ENCODE measurements around the gene CSNK1A1.
"Not testable (repeated sequence)": the region's sequence is repeated elsewhere in the genome, so short reads cannot be mapped to it uniquely, and the experiment has no call there.

Gene CSNK1A1

GRCh38 chr5:149526845-149527590 is 24.2 kb downstream of the CSNK1A1 start:
- no peak for DNase-seq

GRCh38 chr5:149521739-149522685 is 29.2 kb downstream of the CSNK1A1 start:
- no peak for DNase-seq

DNA sequence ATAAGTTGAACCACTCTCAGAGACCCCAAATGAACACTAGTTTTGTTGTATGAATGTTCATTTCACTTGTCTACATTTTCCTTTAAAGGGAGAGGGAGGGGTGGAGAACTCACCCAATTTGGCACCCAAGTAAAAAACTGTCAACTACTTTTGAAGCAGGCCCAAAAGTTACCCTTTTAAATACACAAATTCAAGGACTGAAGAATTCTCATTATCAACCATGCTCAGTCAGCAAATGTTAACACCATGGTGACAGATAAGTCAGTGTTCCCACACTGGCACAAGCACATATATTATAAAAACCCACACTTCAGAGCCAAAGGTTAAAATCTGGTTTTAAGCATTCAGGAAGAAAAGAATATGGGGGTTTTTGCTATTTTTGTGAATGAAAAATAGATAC is 31.6 kb downstream of the CSNK1A1 start:
- no peak for DNase-seq

DNA sequence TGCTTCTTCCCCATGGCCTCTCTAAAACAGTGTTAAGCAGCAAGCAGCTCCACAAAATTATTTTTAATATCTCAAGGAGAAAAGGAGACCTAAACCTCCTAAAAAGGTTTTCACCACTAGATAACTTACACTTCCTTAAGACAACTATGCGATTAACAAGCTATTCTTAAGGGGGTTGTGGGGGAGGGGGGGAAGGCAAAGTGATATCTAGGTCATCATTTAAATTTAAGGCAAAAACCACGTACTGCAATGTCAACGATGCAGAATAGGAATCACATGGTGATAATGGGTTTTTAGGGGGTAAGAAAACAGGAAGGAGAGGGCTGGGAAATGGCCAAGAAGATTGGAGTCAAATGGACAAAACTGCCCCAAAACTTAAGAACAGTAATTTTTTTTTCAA is 32.6 kb downstream of the CSNK1A1 start:
- DNase-seq: no peak

DNA sequence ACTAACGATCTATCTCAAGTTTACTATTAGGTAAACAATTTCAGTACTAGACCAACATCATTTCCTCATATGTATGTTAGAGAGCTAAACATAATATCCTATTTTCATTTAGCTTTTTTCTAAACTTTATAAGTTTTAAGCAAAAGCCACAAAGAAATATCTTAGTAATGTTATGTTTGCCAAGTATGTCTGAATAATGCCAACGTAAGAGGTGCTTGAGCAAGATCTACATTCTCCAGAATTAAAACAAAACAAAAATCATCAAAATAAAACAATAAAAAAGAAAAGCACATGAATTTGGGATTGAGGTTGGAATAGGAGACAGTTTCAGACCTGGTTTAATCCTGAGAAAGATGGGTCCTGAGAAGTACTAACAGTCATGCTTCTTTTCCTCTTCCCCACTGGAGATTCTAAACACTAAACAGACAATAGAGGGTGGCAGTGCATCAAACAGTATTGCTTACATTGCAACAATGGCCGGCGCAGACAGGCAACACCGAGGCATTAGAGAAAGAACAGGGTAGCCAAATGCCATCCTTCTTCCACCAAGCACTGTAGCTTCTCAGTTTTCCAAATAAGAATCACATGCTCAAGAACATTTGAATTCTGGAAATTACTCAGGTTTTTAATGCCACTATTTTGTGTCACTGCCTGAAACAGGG is 33.6 kb downstream of the CSNK1A1 start:
- DNase-seq: no peak

DNA sequence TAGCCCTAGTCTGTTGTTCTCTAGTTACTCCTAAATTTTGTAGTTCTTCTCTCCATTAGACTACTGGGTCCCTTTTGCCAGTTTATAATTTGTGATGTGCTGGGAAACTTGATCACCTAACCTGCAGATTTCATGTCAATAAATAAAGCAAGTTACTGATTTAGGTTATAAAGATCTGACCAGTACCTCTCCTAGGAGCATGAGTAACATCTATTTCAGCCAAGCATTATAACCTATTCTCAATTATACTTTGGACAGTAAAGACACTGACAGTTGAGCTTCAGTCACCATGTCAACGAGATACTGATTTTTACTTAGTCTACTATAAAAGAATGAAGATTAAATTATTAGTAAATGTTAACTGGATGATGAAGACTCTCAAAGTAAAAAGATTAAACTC is 36.7 kb downstream of the CSNK1A1 start:
- no peak for DNase-seq

- DNase-seq: not testable (repeated sequence)
Measured at GRCh38 chr5:149513372-149513947, 37.8 kb downstream of the CSNK1A1 start.

DNA sequence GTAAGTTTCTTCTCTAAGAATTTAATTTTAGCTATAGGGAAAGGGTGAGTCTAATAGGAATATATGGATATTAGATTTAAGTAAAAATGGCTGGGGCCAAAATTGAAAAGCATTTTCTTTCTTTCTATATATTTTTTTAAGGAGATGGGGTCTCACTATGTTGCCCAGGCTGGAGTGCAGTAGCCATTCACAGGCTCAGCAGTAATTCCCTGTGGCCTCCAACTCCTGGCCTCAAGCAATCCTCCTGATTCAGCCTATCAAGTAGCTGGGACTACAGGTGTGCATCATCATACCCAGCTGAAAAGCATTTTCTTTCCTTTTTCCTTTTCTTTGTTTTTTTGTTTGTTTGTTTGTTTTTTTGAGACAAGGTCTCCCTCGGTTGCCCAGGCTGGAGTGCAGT is 41.1 kb downstream of the CSNK1A1 start:
- no peak for DNase-seq

DNA sequence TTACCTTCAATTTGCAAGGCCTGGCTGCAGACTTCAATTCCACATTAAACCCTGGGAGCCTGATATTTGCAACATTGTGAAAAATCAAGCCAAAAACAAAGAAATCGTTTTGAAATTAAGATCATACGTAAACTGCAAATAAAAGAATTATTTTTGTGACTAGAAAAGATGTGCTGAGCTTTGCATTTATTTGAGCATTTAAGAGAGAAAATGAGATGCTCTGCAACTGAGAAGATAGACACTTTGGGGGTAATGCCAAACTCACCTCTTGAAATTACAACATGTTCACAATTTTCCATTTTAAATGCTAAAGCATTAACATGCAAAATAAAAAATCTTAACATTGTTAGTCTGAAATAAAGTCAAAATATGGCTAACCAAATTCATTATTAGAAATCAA is 46.6 kb downstream of the CSNK1A1 start:
- DNase-seq: no peak

DNA sequence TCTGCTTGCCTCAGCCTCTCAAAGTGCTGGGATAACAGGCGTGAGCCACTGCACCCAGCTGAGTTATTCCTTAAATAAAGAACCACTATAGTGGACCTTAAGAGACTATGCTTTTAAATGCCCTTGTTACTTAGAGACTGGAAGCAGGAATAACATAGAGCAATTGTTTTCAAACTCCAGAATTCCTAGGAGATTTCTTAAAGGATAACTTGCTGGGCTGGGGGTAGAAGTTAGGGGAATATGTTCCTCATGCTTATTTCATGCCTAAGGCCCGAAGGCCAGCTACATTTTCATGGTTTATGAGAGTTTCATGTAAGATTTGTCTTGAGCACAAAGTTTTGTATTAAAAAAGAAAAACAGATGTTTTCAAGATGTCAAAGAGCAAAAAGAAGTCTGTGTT is 48.2 kb downstream of the CSNK1A1 start:
- DNase-seq: no peak

DNA sequence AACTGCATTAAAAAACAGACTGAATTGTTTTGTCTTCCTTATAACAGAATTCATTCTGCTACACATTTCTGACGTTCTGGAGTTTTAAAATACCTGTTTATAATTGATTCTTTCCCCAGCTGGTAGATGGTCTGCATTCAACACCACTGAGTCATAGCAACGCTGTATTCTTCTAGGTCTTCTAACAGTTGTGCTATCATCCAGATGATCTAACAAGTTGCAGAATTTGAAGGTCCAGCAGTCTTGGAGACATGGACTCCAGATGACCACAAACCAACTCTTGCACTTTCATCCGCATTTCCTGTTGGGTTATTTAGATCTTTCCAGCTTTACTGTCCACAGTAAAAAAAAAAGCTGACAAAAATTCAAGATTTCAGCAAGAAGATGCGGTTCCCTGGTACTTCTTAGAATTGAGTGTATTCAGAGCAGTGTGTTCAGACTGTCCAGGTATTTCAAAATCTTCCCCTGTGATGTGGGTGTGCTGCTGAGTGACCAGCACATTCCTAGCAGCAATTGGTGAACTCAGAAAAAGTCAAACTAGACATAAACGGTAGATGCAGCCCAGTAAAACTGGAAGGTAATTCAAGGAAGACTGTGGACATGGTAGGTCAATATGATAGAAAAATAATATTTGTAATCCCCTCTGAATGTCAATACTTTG is 50.2 kb downstream of the CSNK1A1 start:
- DNase-seq: no peak

- DNase-seq: no peak
Measured at GRCh38 chr5:149498724-149499336, 52.4 kb downstream of the CSNK1A1 start.

GRCh38 chr5:149497357-149497756 is 53.9 kb downstream of the CSNK1A1 start:
- DNase-seq: no peak

- no peak for DNase-seq
Measured at GRCh38 chr5:149496917-149497316, 54.3 kb downstream of the CSNK1A1 start.

DNA sequence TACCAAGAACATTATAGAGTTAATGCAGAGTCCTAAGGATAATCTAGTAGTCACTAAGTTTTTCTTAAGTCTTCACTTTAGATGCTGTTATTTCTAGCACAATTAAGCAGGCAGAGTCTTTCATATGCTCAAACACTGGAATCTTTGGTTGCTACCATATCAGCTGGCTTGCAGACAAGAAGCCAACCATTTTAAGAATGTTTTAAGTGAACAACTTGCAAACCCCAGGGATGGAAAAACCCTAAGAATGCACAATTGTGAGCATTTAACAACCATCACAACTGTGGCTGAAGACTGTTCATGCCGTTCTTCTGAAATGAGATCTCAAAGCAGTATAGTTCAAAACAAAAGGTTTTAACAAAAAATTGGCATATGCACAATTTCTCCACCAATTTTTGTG is 55.1 kb downstream of the CSNK1A1 start:
- DNase-seq: no peak

- no peak for DNase-seq
Measured at GRCh38 chr5:149495673-149496072, 55.6 kb downstream of the CSNK1A1 start.

DNA sequence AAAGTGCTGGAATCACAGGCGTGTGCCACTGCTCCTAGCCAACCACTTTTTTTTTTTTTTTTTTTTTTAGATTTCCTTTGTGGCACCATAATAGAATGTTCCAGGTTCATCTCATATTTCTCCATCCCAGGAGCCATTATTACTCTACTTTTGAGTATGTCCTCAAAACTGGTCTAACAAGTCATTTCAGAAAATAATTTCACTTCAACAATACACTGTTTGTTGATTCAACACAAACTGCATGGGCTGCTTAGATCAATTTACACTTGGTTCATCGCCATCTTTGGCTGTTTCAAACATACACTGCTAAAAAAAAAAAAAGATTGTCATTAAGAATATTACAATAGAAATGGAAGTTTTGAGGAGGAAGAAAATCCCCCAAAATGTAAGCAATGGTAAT is 57.9 kb downstream of the CSNK1A1 start:
- no peak for DNase-seq

- DNase-seq: no peak
Measured at GRCh38 chr5:149492781-149493180, 58.5 kb downstream of the CSNK1A1 start.

GRCh38 chr5:149490599-149491485 is 60.4 kb downstream of the CSNK1A1 start:
- no peak for DNase-seq

DNA sequence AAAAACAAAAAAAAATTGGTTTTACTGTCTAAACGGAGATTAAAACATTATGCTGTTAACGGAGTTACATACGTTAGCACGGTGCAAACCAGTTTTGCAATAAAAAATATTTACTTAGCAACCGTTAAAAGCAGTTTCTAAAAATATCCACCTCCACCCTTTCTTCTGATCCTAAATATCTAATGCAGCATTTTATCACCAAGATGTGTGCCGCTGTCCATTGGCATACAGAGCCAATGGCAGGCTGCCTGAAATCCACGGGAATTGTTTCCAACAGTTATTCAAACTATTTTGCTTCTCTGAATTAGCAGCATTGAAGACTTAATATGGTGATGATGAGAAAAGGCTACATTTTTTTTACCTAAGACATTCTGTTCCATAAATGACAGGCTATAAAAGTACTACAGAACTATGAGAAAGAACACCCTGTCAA is 61.6 kb downstream of the CSNK1A1 start:
- DNase-seq: no peak

All from CD4-positive, alpha-beta T cell treated with Interleukin-1 beta for 1 hour (primary cell).